Hepatocyte (in vitro differentiated cells): ENCODE results near the gene PDE1C. TPM values are rescaled to one million over a fixed set of nuclear protein-coding genes. Genes with fewer than 3 reads are reported as not detected.

Source experiments
- DNase-seq: peaks from one replicate; pipeline ENCODE4 v3.0.0-alpha.2; 2016; ENCODE audit warnings: low spot score
- H2AFZ ChIP-seq: fragments of 200-600 bp; sonication (generic); 2 replicates; pipeline ENCODE4 v1.6.0; 2016; ENCODE audit warnings: antibody characterized with exemption, mild to moderate bottlenecking
- H3K27ac ChIP-seq: fragments of 200-600 bp; sonication (generic); 2 replicates; pipeline ENCODE4 v1.5.1; 2016; ENCODE audit warnings: mild to moderate bottlenecking
- H3K27me3 ChIP-seq: fragments of 200-600 bp; sonication (generic); 2 replicates; pipeline ENCODE4 v1.6.1; 2016
- H3K36me3 ChIP-seq: fragments of 200-600 bp; sonication (generic); replicated peaks from 2 replicates; pipeline ENCODE4 v1.5.1; 2016; ENCODE audit warnings: low read depth; ENCODE audit not compliant: insufficient read depth
- H3K4me1 ChIP-seq: fragments of 200-600 bp; sonication (generic); 2 replicates; pipeline ENCODE4 v1.5.1; 2016; ENCODE audit warnings: mild to moderate bottlenecking, moderate library complexity; ENCODE audit not compliant: insufficient read depth
- H3K4me2 ChIP-seq: fragments of 200-600 bp; sonication (generic); 2 replicates; pipeline ENCODE4 v1.6.0; 2016
- H3K4me3 ChIP-seq: fragments of 200-600 bp; sonication (generic); 2 replicates; pipeline ENCODE4 v1.5.1; 2016; ENCODE audit warnings: mild to moderate bottlenecking
- H3K79me2 ChIP-seq: fragments of 200-600 bp; sonication (generic); 2 replicates; pipeline ENCODE4 v1.6.0; 2017; ENCODE audit warnings: mild to moderate bottlenecking
- H3K9me2 ChIP-seq: fragments of 200-600 bp; sonication (generic); replicated peaks from 2 replicates; pipeline ENCODE4 v1.6.0; 2017; ENCODE audit warnings: mild to moderate bottlenecking; ENCODE audit not compliant: insufficient read depth
- H3K9me3 ChIP-seq: fragments of 200-600 bp; sonication (generic); 2 replicates; pipeline ENCODE4 v1.5.1; 2016; ENCODE audit warnings: low read depth, mild to moderate bottlenecking
- H4K20me1 ChIP-seq: fragments of 200-600 bp; sonication (generic); 2 replicates; pipeline ENCODE4 v1.6.0; 2016; ENCODE audit warnings: mild to moderate bottlenecking; ENCODE audit not compliant: insufficient read depth, poor library complexity, severe bottlenecking
- CTCF ChIP-seq: fragments of 200-600 bp; sonication (generic); IDR thresholded peaks from 2 replicates; pipeline ENCODE4 v1.5.1; 2016; ENCODE audit warnings: antibody characterized with exemption, mild to moderate bottlenecking; ENCODE audit not compliant: poor library complexity
- EZH2 ChIP-seq: fragments of 200-600 bp; sonication (generic); IDR thresholded peaks from 2 replicates; pipeline ENCODE4 v1.6.1; 2016; ENCODE audit warnings: antibody characterized with exemption, mild to moderate bottlenecking, borderline replicate concordance
- EZH2phosphoT487 ChIP-seq: fragments of 200-600 bp; sonication (generic); IDR thresholded peaks from one replicate; pipeline ENCODE4 v1.6.1; 2018; ENCODE audit warnings: antibody characterized with exemption, mild to moderate bottlenecking, low read depth, moderate library complexity; ENCODE audit not compliant: unreplicated experiment, severe bottlenecking
- WGBS: methylation state at CpG from one replicate; pipeline ENCODE4 v1.1.6; 2016; ENCODE audit warnings: low lambda C conversion rate; ENCODE audit errors: missing lambda C conversion rate; 5-methylcytosine and 5-hydroxymethylcytosine counted together
- polyA plus RNA-seq: library from polyadenylated mRNA; unstranded; fragments of >200 nt; fragmentation: Nextera tagmentation; extraction: Ambion mirVana; gene quantifications from 2 replicates; pipeline ENCODE4 v1.2.1, GENCODE V29; 2016
- total RNA-seq: library from RNA; depleted of rRNA; stranded (reverse); fragments of >200 nt; gene quantifications from 2 replicates; pipeline ENCODE4 v1.2.3, GENCODE V29; 2014

PDE1C gene
- total and polyA plus RNA-seq, 2 experiments from 2014 or later, result 1.8 to 5.0 TPM

DNA sequence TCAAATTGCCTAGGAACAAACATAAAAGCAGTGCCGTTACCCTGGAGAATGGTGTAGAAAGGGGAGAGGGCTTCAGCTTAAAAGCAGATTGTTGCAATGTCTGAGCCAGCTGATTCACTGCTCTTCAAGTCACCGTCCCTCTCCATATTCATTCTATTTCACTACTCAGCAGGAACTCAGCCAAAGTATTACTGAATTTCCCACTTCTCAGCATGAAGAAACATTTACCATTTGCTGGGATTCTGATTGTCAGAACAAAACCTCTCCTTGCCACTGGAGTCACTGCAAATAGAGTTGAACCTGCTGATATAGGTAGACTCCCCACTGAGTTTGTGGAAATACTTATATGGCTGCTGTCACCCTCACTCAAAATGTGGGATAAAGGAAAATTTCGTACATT, 311.5 kb downstream of the PDE1C start:
- H3K79me2 ChIP-seq, result no peaks in the 10 kb centered on the region
- no peak overlapping the region for H2AFZ ChIP-seq
- no peaks in the 10 kb centered on the region for H3K4me1 ChIP-seq
- H3K27ac ChIP-seq, result no peak overlapping the region
- H3K27me3 ChIP-seq, result peaks cover 2% of the 10 kb centered on the region
- WGBS, result 42% methylated on average over 3 of the region's 3 CpGs
- DNase-seq, result no peak
- H4K20me1 ChIP-seq, result no peaks in the 10 kb centered on the region
- no peaks in the 10 kb centered on the region for H3K9me3 ChIP-seq
- H3K9me2 ChIP-seq, result no peaks in the 10 kb centered on the region
- no peaks in the 10 kb centered on the region for H3K36me3 ChIP-seq
- no peak overlapping the region for H3K4me3 ChIP-seq
- TF ChIP-seq EZH2phosphoT487, result no peak
- H3K4me2 ChIP-seq, result no peak overlapping the region

- no peaks in the 10 kb centered on the region for H3K79me2 ChIP-seq
- H3K36me3 ChIP-seq, result no peaks in the 10 kb centered on the region
- no peak overlapping the region for H3K4me3 ChIP-seq
- no peak overlapping the region for H2AFZ ChIP-seq
- H3K4me1 ChIP-seq, result no peaks in the 10 kb centered on the region
- H3K9me2 ChIP-seq, result no peaks in the 10 kb centered on the region
- 82% methylated on average over 4 of the region's 4 CpGs for WGBS
- TF ChIP-seq EZH2phosphoT487 (no peak), CTCF (no peak), EZH2 (no peak)
- no peak overlapping the region for H3K27ac ChIP-seq
- no peak overlapping the region for H3K4me2 ChIP-seq
- H3K9me3 ChIP-seq, result no peaks in the 10 kb centered on the region
- no peaks in the 10 kb centered on the region for H4K20me1 ChIP-seq
- no peaks in the 10 kb centered on the region for H3K27me3 ChIP-seq
- no peak for DNase-seq
These were observed 318.5 kb downstream of the PDE1C start for GRCh38 chr7:31751726-31752125.

GRCh38 chr7:31748084-31748483, 322.1 kb downstream of the PDE1C start:
- WGBS, result 76% methylated on average over 1 of the region's 1 CpG
- Histone ChIP-seq H3K4me1 (no peaks in the 10 kb centered on the region), H3K9me2 (no peaks in the 10 kb centered on the region), H3K4me3 (no peak overlapping the region), H2AFZ (no peak overlapping the region), H3K27ac (peak overlapping the region; percentile 57), H3K36me3 (no peaks in the 10 kb centered on the region), H3K79me2 (no peaks in the 10 kb centered on the region), H3K9me3 (no peaks in the 10 kb centered on the region), H4K20me1 (no peaks in the 10 kb centered on the region), H3K27me3 (peaks cover 3% of the 10 kb centered on the region), H3K4me2 (no peak overlapping the region)
- no peak for TF ChIP-seq EZH2
- no peak for TF ChIP-seq EZH2phosphoT487
- no peak for TF ChIP-seq CTCF
- no peak for DNase-seq

DNA sequence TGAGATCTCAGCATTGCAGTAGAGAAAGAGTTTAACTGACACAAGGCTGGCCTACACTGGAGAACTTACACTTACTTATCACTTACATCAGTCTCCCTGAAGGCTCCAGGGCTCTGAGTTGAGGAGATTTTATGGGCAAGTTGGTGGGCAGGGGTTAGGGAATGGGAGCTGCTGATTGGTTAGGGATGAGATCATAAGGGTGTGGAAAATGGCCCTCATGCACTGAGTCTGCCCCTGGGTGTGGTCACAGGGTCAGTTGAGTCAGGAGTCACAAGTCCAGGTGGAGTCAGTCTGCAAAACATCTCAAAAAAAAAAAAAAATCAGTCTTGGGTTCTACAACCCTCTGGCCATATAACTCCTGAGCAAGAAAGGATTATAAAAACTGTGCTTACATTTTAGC, 322.7 kb downstream of the PDE1C start:
- H3K4me2 ChIP-seq, result no peak overlapping the region
- peak overlapping the region; percentile 57 for H3K27ac ChIP-seq
- no peak for TF ChIP-seq EZH2phosphoT487
- no peak for TF ChIP-seq EZH2
- TF ChIP-seq CTCF, result no peak
- H3K9me3 ChIP-seq, result no peaks in the 10 kb centered on the region
- H2AFZ ChIP-seq, result no peak overlapping the region
- no peaks in the 10 kb centered on the region for H3K36me3 ChIP-seq
- H3K9me2 ChIP-seq, result no peaks in the 10 kb centered on the region
- H3K4me1 ChIP-seq, result no peaks in the 10 kb centered on the region
- H3K27me3 ChIP-seq, result peaks cover 5% of the 10 kb centered on the region
- no peaks in the 10 kb centered on the region for H4K20me1 ChIP-seq
- no peaks in the 10 kb centered on the region for H3K79me2 ChIP-seq
- H3K4me3 ChIP-seq, result no peak overlapping the region
- DNase-seq, result peak; percentile 45
